Measurements from ENCODE around the gene CRPPA. TPM values are rescaled to one million over a fixed set of nuclear protein-coding genes. Genes with fewer than 3 reads are reported as not detected.

Gene CRPPA
- polyA plus RNA-seq, 3 donors, result 0.09 to 0.47 (median 0.36) TPM

DNA sequence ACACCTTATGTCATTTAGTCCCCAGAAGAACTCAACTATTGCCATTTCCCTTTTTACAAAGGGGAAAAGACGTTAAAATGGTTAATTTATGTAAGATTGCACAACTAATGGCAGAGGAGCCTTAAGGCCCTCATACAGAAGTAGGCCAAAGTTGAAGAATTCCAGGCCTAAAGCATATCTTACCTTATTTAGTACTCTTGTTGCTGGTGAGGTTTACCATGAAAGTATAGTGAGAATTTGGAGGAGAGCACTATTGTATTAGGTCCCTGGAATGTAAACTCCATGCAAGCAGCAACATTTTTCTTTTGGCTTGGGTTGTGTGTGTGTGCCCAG, 731 bp upstream of the CRPPA start:
- no peak overlapping the region for H3K27ac ChIP-seq (ENCODE audit: low read depth in 1 of 2, low read length in 2 of 2)
- Mint-ChIP-seq H3K27me3 (ENCODE audit: low read depth in 3 of 3) (peaks cover 17 to 40% (median 22%) of the 10 kb centered on the region in 3 donors), H3K9me3 (peaks cover 0 to 4% (median 0%) of the 10 kb centered on the region in 7 donors), H3K36me3 (peaks cover 0 to 1% of the 10 kb centered on the region in 2 donors), H3K4me3 (peak overlapping the region; percentile 78 to 88), H3K27ac (peak overlapping the region in 1 of 7 donors; percentile 36), H3K4me1 (peaks cover 23% of the 10 kb centered on the region)
- no peaks in the 10 kb centered on the region for H3K79me2 ChIP-seq (ENCODE audit: insufficient read depth, low read length)
- TF ChIP-seq, protein P1, sequence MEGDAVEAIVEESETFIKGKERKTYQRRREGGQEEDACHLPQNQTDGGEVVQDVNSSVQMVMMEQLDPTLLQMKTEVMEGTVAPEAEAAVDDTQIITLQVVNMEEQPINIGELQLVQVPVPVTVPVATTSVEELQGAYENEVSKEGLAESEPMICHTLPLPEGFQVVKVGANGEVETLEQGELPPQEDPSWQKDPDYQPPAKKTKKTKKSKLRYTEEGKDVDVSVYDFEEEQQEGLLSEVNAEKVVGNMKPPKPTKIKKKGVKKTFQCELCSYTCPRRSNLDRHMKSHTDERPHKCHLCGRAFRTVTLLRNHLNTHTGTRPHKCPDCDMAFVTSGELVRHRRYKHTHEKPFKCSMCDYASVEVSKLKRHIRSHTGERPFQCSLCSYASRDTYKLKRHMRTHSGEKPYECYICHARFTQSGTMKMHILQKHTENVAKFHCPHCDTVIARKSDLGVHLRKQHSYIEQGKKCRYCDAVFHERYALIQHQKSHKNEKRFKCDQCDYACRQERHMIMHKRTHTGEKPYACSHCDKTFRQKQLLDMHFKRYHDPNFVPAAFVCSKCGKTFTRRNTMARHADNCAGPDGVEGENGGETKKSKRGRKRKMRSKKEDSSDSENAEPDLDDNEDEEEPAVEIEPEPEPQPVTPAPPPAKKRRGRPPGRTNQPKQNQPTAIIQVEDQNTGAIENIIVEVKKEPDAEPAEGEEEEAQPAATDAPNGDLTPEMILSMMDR (IDR thresholded peaks at IDR 0.05), result no peak
- no peaks in the 10 kb centered on the region for H3K36me3 ChIP-seq (replicated peaks in 1 of 2; ENCODE audit: control insufficient read depth in 1 of 2, insufficient read depth in 2 of 2, low read length in 2 of 2)
- intact Hi-C loops (cut with micrococcal nuclease), result no loop called here
- H3K9me3 ChIP-seq (replicated peaks in 1 of 2; ENCODE audit: control insufficient read depth in 1 of 2, insufficient read depth in 1 of 2, low read length in 2 of 2), result no peaks in the 10 kb centered on the region
- WGBS (ENCODE audit: insufficient coverage), result no CpG with 5 or more reads among the region's 1 CpG
- H2AFZ ChIP-seq (ENCODE audit: insufficient read depth, low read depth, low read length, poor library complexity, severe bottlenecking), result peak overlapping the region; percentile 96
- H3K4me1 ChIP-seq (ENCODE audit: control insufficient read depth in 1 of 2, insufficient read depth in 2 of 2, low read length in 2 of 2), result peaks cover 19 to 24% of the 10 kb centered on the region in 2 donors
- peak overlapping the region in 1 of 3 experiments; percentile 77 for H3K4me3 ChIP-seq (replicated peaks in 1 of 3; ENCODE audit: low read depth in 2 of 3, low read length in 3 of 3)
- H3K27me3 ChIP-seq (ENCODE audit: control insufficient read depth in 2 of 2, insufficient read depth in 2 of 2, low read length in 2 of 2), result peaks cover 4 to 10% of the 10 kb centered on the region in 2 donors
- no peak overlapping the region for H3K9ac ChIP-seq (ENCODE audit: insufficient read depth, low read length, poor library complexity, severe bottlenecking)
- H4K20me1 ChIP-seq (ENCODE audit: insufficient read depth, low read length), result no peaks in the 10 kb centered on the region
- no peak for DNase-seq
- H3K4me2 ChIP-seq (replicated peaks; ENCODE audit: extremely low read depth, low read length, poor library complexity, severe bottlenecking), result peak overlapping the region; percentile 97

DNA sequence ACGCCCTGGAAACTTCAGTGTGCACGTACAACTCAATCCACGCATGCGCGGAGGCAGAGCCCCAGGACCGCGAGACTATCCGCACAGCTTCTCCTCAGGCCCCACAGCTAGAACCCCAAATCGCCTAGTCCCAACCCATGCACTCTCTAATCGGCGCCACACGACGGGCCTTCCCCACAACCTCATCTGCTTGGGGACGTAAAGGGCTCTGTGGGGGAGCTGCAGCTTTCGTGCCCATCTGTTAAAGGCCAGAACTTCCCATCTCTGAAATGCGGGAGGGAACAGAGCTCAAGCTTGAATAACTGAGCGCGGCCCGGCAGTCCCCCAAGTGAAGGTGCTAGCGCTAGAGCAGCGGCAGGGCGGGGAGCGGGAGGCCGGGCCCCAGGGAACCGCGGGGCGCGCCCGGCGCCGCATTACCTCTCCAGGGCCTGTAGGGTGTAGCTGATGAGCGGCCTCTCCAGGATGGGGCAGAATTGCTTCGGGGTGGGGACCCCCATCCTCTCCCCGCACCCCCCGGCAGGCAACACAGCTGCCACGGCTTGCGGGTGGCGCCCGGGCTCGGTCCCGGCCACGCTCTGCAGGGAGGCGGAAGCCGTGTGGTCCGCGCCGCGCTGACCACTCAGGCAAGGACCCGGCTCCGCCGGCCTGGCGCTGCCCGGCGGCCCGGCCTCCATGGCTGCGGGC, 547 bp downstream of the CRPPA start:
- Mint-ChIP-seq H3K27ac (peak overlapping the region; percentile 19 to 91 (median 73)), H3K4me3 (peak overlapping the region; percentile 88 to 96), H3K27me3 (ENCODE audit: low read depth in 3 of 3) (peaks cover 26 to 50% (median 28%) of the 10 kb centered on the region in 3 donors), H3K36me3 (peaks cover 0 to 1% of the 10 kb centered on the region in 2 donors), H3K4me1 (peaks cover 28% of the 10 kb centered on the region), H3K9me3 (peaks cover 0 to 4% (median 0%) of the 10 kb centered on the region in 7 donors)
- Histone ChIP-seq H3K36me3 (replicated peaks in 1 of 2; ENCODE audit: control insufficient read depth in 1 of 2, insufficient read depth in 2 of 2, low read length in 2 of 2) (no peaks in the 10 kb centered on the region), H3K79me2 (ENCODE audit: insufficient read depth, low read length) (no peaks in the 10 kb centered on the region), H3K27ac (ENCODE audit: low read depth in 1 of 2, low read length in 2 of 2) (peak overlapping the region; percentile 38 to 67), H4K20me1 (ENCODE audit: insufficient read depth, low read length) (no peaks in the 10 kb centered on the region), H3K9me3 (replicated peaks in 1 of 2; ENCODE audit: control insufficient read depth in 1 of 2, insufficient read depth in 1 of 2, low read length in 2 of 2) (no peaks in the 10 kb centered on the region), H3K27me3 (ENCODE audit: control insufficient read depth in 2 of 2, insufficient read depth in 2 of 2, low read length in 2 of 2) (peaks cover 7 to 23% of the 10 kb centered on the region in 2 donors), H3K9ac (ENCODE audit: insufficient read depth, low read length, poor library complexity, severe bottlenecking) (peak overlapping the region; percentile 74), H3K4me2 (replicated peaks; ENCODE audit: extremely low read depth, low read length, poor library complexity, severe bottlenecking) (peak overlapping the region; percentile 97), H2AFZ (ENCODE audit: insufficient read depth, low read depth, low read length, poor library complexity, severe bottlenecking) (peak overlapping the region; percentile 96), H3K4me3 (replicated peaks in 1 of 3; ENCODE audit: low read depth in 2 of 3, low read length in 3 of 3) (peak overlapping the region; percentile 40 to 77 (median 49)), H3K4me1 (ENCODE audit: control insufficient read depth in 1 of 2, insufficient read depth in 2 of 2, low read length in 2 of 2) (peaks cover 19 to 24% of the 10 kb centered on the region in 2 donors)
- intact Hi-C loops (cut with micrococcal nuclease), result no loop called here
- TF ChIP-seq, protein P1 (IDR thresholded peaks at IDR 0.05), result peak; percentile 30
- peak; percentile 60 to 73 (median 64) for DNase-seq
- under 1% methylated on average over 50 of the region's 56 CpGs for WGBS (ENCODE audit: insufficient coverage)
